H9 (cell line): ENCODE results near the gene ING2. TPM values are rescaled to one million over a fixed set of nuclear protein-coding genes. Genes with fewer than 3 reads are reported as not detected.

ENCODE experiments used
- DNase-seq: peaks from one replicate; pipeline ENCODE4 v3.0.0-alpha.2; 2017
- H2AFZ ChIP-seq: one replicate; pipeline ENCODE4 v1.6.1; 2013; ENCODE audit warnings: mild to moderate bottlenecking, low read length, control low read depth, moderate library complexity
- H2AK5ac ChIP-seq: 2 replicates; pipeline ENCODE4 v1.6.1; 2013; ENCODE audit warnings: low read length, control low read depth, mixed read lengths; ENCODE audit not compliant: insufficient read length
- H2BK120ac ChIP-seq: one replicate; pipeline ENCODE4 v1.6.1; 2013; ENCODE audit warnings: low read depth, mild to moderate bottlenecking, low read length, control low read depth, inconsistent platforms; ENCODE audit not compliant: poor library complexity, severe bottlenecking
- H2BK12ac ChIP-seq: 2 replicates; pipeline ENCODE4 v1.6.1; 2013; ENCODE audit warnings: low read length, control low read depth, mixed read lengths, low read depth; ENCODE audit not compliant: insufficient read length
- H2BK15ac ChIP-seq: 2 replicates; pipeline ENCODE4 v1.6.1; 2013; ENCODE audit warnings: low read depth, low read length, control low read depth
- H2BK20ac ChIP-seq: one replicate; pipeline ENCODE4 v1.6.1; 2013; ENCODE audit warnings: low read depth, mild to moderate bottlenecking, low read length, control low read depth, inconsistent platforms; ENCODE audit not compliant: poor library complexity, severe bottlenecking
- H2BK5ac ChIP-seq: 2 replicates; pipeline ENCODE4 v1.6.1; 2013; ENCODE audit warnings: low read length, control low read depth, mixed read lengths; ENCODE audit not compliant: insufficient read length
- H3K14ac ChIP-seq: 2 replicates; pipeline ENCODE4 v1.6.1; 2013; ENCODE audit warnings: low read length, control low read depth; ENCODE audit not compliant: insufficient read depth
- H3K18ac ChIP-seq: 2 replicates; pipeline ENCODE4 v1.6.1; 2013; ENCODE audit warnings: low read depth, mild to moderate bottlenecking, mixed read lengths, low read length, control low read depth; ENCODE audit not compliant: insufficient read length
- H3K23ac ChIP-seq: 2 replicates; pipeline ENCODE4 v1.6.1; 2013; ENCODE audit warnings: low read length, control low read depth, mixed read lengths, low read depth; ENCODE audit not compliant: insufficient read length
- H3K23me2 ChIP-seq: 2 replicates; pipeline ENCODE4 v1.6.1; 2013; ENCODE audit warnings: low read depth, mild to moderate bottlenecking, mixed read lengths, low read length, control low read depth; ENCODE audit not compliant: insufficient read length, poor library complexity, severe bottlenecking
- H3K27ac ChIP-seq: 2 replicates; pipeline ENCODE4 v1.5.1; 2013; ENCODE audit warnings: low read length, control low read depth, mixed read lengths, low read depth; ENCODE audit not compliant: insufficient read length
- H3K27me3 ChIP-seq: 2 replicates; pipeline ENCODE4 v1.6.1; 2013; ENCODE audit warnings: low read length, control low read depth, inconsistent platforms; ENCODE audit not compliant: insufficient read depth
- H3K4ac ChIP-seq: 2 replicates; pipeline ENCODE4 v1.6.1; 2013; ENCODE audit warnings: low read depth, mild to moderate bottlenecking, control low read depth, inconsistent platforms, low read length, moderate library complexity
- H3K4me1 ChIP-seq: 2 replicates; pipeline ENCODE4 v1.6.1; 2013; ENCODE audit warnings: low read length, control low read depth, inconsistent platforms; ENCODE audit not compliant: insufficient read depth
- H3K4me2 ChIP-seq: 2 replicates; pipeline ENCODE4 v1.6.1; 2013; ENCODE audit warnings: low read length, control low read depth, mixed read lengths; ENCODE audit not compliant: insufficient read length, insufficient read depth
- H3K56ac ChIP-seq: 2 replicates; pipeline ENCODE4 v1.6.1; 2013; ENCODE audit warnings: low read depth, mild to moderate bottlenecking, mixed read lengths, low read length, control low read depth; ENCODE audit not compliant: insufficient read length
- H3K79me1 ChIP-seq: 2 replicates; pipeline ENCODE4 v1.6.1; 2013; ENCODE audit warnings: low read depth, mild to moderate bottlenecking, moderate library complexity, low read length, control low read depth, inconsistent platforms; ENCODE audit not compliant: insufficient read depth, poor library complexity, severe bottlenecking
- H3K79me2 ChIP-seq: 2 replicates; pipeline ENCODE4 v1.6.1; 2013; ENCODE audit warnings: low read length, control low read depth, inconsistent platforms; ENCODE audit not compliant: insufficient read depth
- H3K9ac ChIP-seq: 2 replicates; pipeline ENCODE4 v1.6.1; 2013; ENCODE audit warnings: low read length, control low read depth, mixed read lengths; ENCODE audit not compliant: insufficient read length; ENCODE audit errors: extremely low read depth
- H3K9me3 ChIP-seq: one replicate; pipeline ENCODE4 v1.6.1; 2013; ENCODE audit warnings: low read depth, low read length, inconsistent platforms; ENCODE audit not compliant: control insufficient read depth
- H3T11ph ChIP-seq: one replicate; pipeline ENCODE4 v1.6.1; 2013; ENCODE audit warnings: mild to moderate bottlenecking, low read length, control low read depth, inconsistent platforms
- H4K20me1 ChIP-seq: one replicate; pipeline ENCODE4 v1.6.1; 2013; ENCODE audit not compliant: control insufficient read depth, insufficient read length, insufficient read depth
- H4K5ac ChIP-seq: 2 replicates; pipeline ENCODE4 v1.6.1; 2013; ENCODE audit warnings: low read depth, mild to moderate bottlenecking, mixed read lengths, low read length, control low read depth; ENCODE audit not compliant: insufficient read length
- H4K8ac ChIP-seq: replicated peaks from 2 replicates; pipeline ENCODE4 v1.6.1; 2013; ENCODE audit warnings: low read length, control low read depth, mixed read lengths, low read depth; ENCODE audit not compliant: insufficient read length
- H4K91ac ChIP-seq: 2 replicates; pipeline ENCODE4 v1.6.1; 2013; ENCODE audit warnings: low read depth, mild to moderate bottlenecking, moderate library complexity, mixed read lengths, low read length, control low read depth; ENCODE audit not compliant: insufficient read length
- H3K27ac Mint-ChIP-seq, 3 experiments: 2 replicates in 2 of 3; 3 replicates in 1 of 3; pipeline ENCODE4 v1.8.0; 2020 to 2021; ENCODE audit warnings: mixed read lengths in 3 of 3, mild to moderate bottlenecking in 1 of 3, moderate library complexity in 1 of 3
- H3K27me3 Mint-ChIP-seq: 2 replicates; pipeline ENCODE4 v1.8.0; 2021; ENCODE audit warnings: low read depth, mild to moderate bottlenecking, moderate library complexity, mixed read lengths
- H3K36me3 Mint-ChIP-seq, 3 experiments: 2 replicates in 2 of 3; 3 replicates in 1 of 3; pipeline ENCODE4 v1.8.0; 2020 to 2021; ENCODE audit warnings: low read depth in 3 of 3, mixed read lengths in 3 of 3; ENCODE audit not compliant: insufficient read depth in 1 of 3
- H3K4me1 Mint-ChIP-seq, 2 experiments: 2 replicates each; pipeline ENCODE4 v1.8.0; 2020; ENCODE audit warnings: mixed read lengths in 2 of 2
- H3K4me3 Mint-ChIP-seq, 2 experiments: 2 replicates in 1 of 2; 3 replicates in 1 of 2; pipeline ENCODE4 v1.8.0; 2020 to 2021; ENCODE audit warnings: mild to moderate bottlenecking in 2 of 2, mixed read lengths in 2 of 2, moderate library complexity in 1 of 2
- H3K9me3 Mint-ChIP-seq, 2 experiments: 2 replicates in 1 of 2; 3 replicates in 1 of 2; pipeline ENCODE4 v1.8.0; 2020; ENCODE audit warnings: mild to moderate bottlenecking in 2 of 2, mixed read lengths in 2 of 2, moderate library complexity in 1 of 2
- CTCF ChIP-seq: fragments of 200-600 bp; sonication (generic); conservative IDR thresholded peaks from 3 replicates; pipeline ENCODE4 v1.8.0; 2021; ENCODE audit warnings: antibody characterized with exemption, mild to moderate bottlenecking
- WGBS: extraction: QIAGEN DNeasy Blood & Tissue Kit; methylation state at CpG from one replicate; pipeline ENCODE4 v1.1.7; 2013; ENCODE audit warnings: missing lambda C conversion rate, low lambda C conversion rate, mixed read lengths; ENCODE audit not compliant: insufficient read length; ENCODE audit errors: extremely low coverage; 5-methylcytosine and 5-hydroxymethylcytosine counted together
- total RNA-seq: library from RNA; stranded (reverse); gene quantifications from 2 replicates; pipeline ENCODE4 v1.2.1, GENCODE V29; 2021

ING2 gene
- total RNA-seq, 1 experiment from 2014 or later = 18.6 TPM

- H3K9ac ChIP-seq = no peak overlapping the region
- no peaks in the 10 kb centered on the region for H3K9me3 ChIP-seq
- Mint-ChIP-seq H3K4me1 (peaks cover 23 to 30% of the 10 kb centered on the region in 2 experiments), H3K27ac (no peak overlapping the region), H3K9me3 (no peaks in the 10 kb centered on the region), H3K4me3 (no peak overlapping the region), H3K27me3 (no peaks in the 10 kb centered on the region), H3K36me3 (peaks cover 0 to 1% (median 0%) of the 10 kb centered on the region in 3 experiments; a peak in 2 of 7 replicates)
- no peaks in the 10 kb centered on the region for H4K20me1 ChIP-seq
- TF ChIP-seq CTCF = no peak
- no CpG with 5 or more reads among the region's 3 CpGs for WGBS
- no peaks in the 10 kb centered on the region for H3K27me3 ChIP-seq
- H2BK12ac ChIP-seq = no peak overlapping the region
- no peak overlapping the region for H2BK20ac ChIP-seq
- no peak overlapping the region for H2BK5ac ChIP-seq
- H2AK5ac ChIP-seq = no peak overlapping the region
- H3K4ac ChIP-seq = no peak overlapping the region
- H2AFZ ChIP-seq = no peak overlapping the region
- no peak overlapping the region for H3K56ac ChIP-seq
- no peak overlapping the region for H2BK120ac ChIP-seq
- H3K4me1 ChIP-seq = no peaks in the 10 kb centered on the region; the same call in 1 of the 2 replicates
- H4K8ac ChIP-seq = no peak overlapping the region
- no peak overlapping the region for H3T11ph ChIP-seq
- H2BK15ac ChIP-seq = no peak overlapping the region
- H3K4me2 ChIP-seq = no peak overlapping the region
- DNase-seq = no peak
- no peak overlapping the region for H4K91ac ChIP-seq
- H4K5ac ChIP-seq = no peak overlapping the region
- no peaks in the 10 kb centered on the region for H3K79me2 ChIP-seq
- H3K14ac ChIP-seq = no peak overlapping the region
- H3K27ac ChIP-seq = no peak overlapping the region
- no peak overlapping the region for H3K23ac ChIP-seq
- H3K18ac ChIP-seq = no peak overlapping the region
- no peaks in the 10 kb centered on the region for H3K23me2 ChIP-seq
- H3K79me1 ChIP-seq = no peaks in the 10 kb centered on the region
Observed at GRCh38 chr4:183517781-183518180, 12.9 kb downstream of the ING2 start.
